HepG2 (cell line): ENCODE measurements around the gene ZNF23. TPM values are rescaled to one million over a fixed set of nuclear protein-coding genes. Genes with fewer than 3 reads are reported as not detected.

ENCODE experiments used
- AGO1 ChIP-seq: fragments of 200-400 bp; formaldehyde crosslinking; IDR thresholded peaks from 2 replicates; pipeline ENCODE4 v1.6.1; 2017; ENCODE audit warnings: mild to moderate bottlenecking, low read depth, low read length, moderate library complexity; ENCODE audit not compliant: poor library complexity, severe bottlenecking
- EHMT2 ChIP-seq: fragments of 200-600 bp; sonication (generic); IDR thresholded peaks from 2 replicates; pipeline ENCODE4 v1.7.0; 2017; ENCODE audit warnings: antibody characterized with exemption, low read depth, low read length, borderline replicate concordance
- NFIB ChIP-seq: sonication (generic); formaldehyde crosslinking; IDR thresholded peaks from 2 replicates; pipeline ENCODE4 v1.9.0; 2021; ENCODE audit warnings: missing genetic modification reagents, mild to moderate bottlenecking, borderline replicate concordance
- PCBP1 ChIP-seq: fragments of 200-400 bp; formaldehyde crosslinking; IDR thresholded peaks from 2 replicates; pipeline ENCODE4 v1.6.1; 2017; ENCODE audit warnings: mild to moderate bottlenecking, low read depth, low read length, borderline replicate concordance
- ZBTB38 ChIP-seq: sonication (generic); formaldehyde crosslinking; IDR thresholded peaks from 2 replicates; pipeline ENCODE4 v1.5.1; 2020; ENCODE audit warnings: mild to moderate bottlenecking, missing genetic modification reagents
- ZBTB40 ChIP-seq, 2 experiments: fragments of 450-650 bp in 1 of 2; sonication (generic) in 1 of 2; formaldehyde crosslinking in 1 of 2; IDR thresholded peaks; 2 replicates each; pipeline versions ENCODE4 v1.6.1 to v1.8.0; 2016 to 2022; ENCODE audit warnings: antibody characterized with exemption in 1 of 2, mild to moderate bottlenecking in 1 of 2, missing genetic modification reagents in 1 of 2
- polyA plus RNA-seq, 8 experiments: library from polyadenylated mRNA; depleted of rRNA in 3 of 8; stranded (reverse) in 7 of 8; unstranded in 1 of 8; fragments of >200 nt; fragmentation: Illumina TruSeq in 4 of 8; extraction: Trizol in 4 of 8; gene quantifications; 2 replicates each; pipeline versions ENCODE4 v1.2.1 to v1.2.3, GENCODE V29; 2011 to 2016; ENCODE audit warnings: low read depth in 4 of 8, missing spikeins in 1 of 8, mixed read lengths in 1 of 8; ENCODE audit not compliant: insufficient read depth in 1 of 8
- total RNA-seq, 5 experiments: library from RNA; depleted of rRNA; stranded (reverse); fragments of >200 nt; fragmentation: Illumina TruSeq; extraction: Trizol; gene quantifications; 2 replicates each; pipeline ENCODE4 v1.2.3, GENCODE V29; 2016; ENCODE audit warnings: low read depth in 1 of 5
- TF ChIP-seq, protein P1 (sequence below): sonication (generic); formaldehyde crosslinking; IDR thresholded peaks from 2 replicates; pipeline ENCODE4 v1.4.0; 2020; ENCODE audit warnings: missing genetic modification reagents, borderline replicate concordance
- TF ChIP-seq, protein P2 (sequence below): sonication (generic); formaldehyde crosslinking; IDR thresholded peaks from 2 replicates; pipeline ENCODE4 v1.5.0; 2020; ENCODE audit warnings: mild to moderate bottlenecking, missing genetic modification reagents

The ZNF23 gene
- total and polyA plus RNA-seq, 2 of the 13 experiments (the other 11 are each of a cell fraction or from before 2014, with no cell fraction given) = 8.6 to 12.2 TPM

GRCh38 chr16:71425746-71426068 is 36.3 kb downstream of the ZNF23 start (continued):
- TF ChIP-seq, protein P1, sequence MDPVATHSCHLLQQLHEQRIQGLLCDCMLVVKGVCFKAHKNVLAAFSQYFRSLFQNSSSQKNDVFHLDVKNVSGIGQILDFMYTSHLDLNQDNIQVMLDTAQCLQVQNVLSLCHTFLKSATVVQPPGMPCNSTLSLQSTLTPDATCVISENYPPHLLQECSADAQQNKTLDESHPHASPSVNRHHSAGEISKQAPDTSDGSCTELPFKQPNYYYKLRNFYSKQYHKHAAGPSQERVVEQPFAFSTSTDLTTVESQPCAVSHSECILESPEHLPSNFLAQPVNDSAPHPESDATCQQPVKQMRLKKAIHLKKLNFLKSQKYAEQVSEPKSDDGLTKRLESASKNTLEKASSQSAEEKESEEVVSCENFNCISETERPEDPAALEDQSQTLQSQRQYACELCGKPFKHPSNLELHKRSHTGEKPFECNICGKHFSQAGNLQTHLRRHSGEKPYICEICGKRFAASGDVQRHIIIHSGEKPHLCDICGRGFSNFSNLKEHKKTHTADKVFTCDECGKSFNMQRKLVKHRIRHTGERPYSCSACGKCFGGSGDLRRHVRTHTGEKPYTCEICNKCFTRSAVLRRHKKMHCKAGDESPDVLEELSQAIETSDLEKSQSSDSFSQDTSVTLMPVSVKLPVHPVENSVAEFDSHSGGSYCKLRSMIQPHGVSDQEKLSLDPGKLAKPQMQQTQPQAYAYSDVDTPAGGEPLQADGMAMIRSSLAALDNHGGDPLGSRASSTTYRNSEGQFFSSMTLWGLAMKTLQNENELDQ (CRISPR knock-in tag) = no peak
- TF ChIP-seq ZBTB40 (IDR thresholded peaks at IDR 0.05) = no peak
- TF ChIP-seq ZBTB40 (CRISPR knock-in tag; IDR thresholded peaks at IDR 0.05) = peak; percentile 4; the same call in 1 of the 2 replicates
- no peak for TF ChIP-seq ZBTB38 (CRISPR knock-in tag)
- TF ChIP-seq EHMT2 = 0 out of 2 replicates have a peak, but pooled peaks have one; percentile 1
- TF ChIP-seq NFIB = 0 out of 2 replicates have a peak, but pooled peaks have one; percentile 37
- TF ChIP-seq PCBP1 = peak; percentile 71; the same call in 1 of the 2 replicates
- peak; percentile 55 for TF ChIP-seq AGO1
- TF ChIP-seq, protein P2, sequence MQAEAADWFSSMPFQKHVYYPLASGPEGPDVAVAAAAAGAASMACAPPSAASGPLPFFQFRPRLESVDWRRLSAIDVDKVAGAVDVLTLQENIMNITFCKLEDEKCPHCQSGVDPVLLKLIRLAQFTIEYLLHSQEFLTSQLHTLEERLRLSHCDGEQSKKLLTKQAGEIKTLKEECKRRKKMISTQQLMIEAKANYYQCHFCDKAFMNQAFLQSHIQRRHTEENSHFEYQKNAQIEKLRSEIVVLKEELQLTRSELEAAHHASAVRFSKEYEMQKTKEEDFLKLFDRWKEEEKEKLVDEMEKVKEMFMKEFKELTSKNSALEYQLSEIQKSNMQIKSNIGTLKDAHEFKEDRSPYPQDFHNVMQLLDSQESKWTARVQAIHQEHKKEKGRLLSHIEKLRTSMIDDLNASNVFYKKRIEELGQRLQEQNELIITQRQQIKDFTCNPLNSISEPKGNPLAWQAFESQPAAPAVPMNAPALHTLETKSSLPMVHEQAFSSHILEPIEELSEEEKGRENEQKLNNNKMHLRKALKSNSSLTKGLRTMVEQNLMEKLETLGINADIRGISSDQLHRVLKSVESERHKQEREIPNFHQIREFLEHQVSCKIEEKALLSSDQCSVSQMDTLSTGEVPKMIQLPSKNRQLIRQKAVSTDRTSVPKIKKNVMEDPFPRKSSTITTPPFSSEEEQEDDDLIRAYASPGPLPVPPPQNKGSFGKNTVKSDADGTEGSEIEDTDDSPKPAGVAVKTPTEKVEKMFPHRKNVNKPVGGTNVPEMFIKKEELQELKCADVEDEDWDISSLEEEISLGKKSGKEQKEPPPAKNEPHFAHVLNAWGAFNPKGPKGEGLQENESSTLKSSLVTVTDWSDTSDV (CRISPR knock-in tag) = 0 out of 2 replicates have a peak, but pooled peaks have one; percentile 69
